Activated T-helper 1 cell treated with anti-CD3 and anti-CD28 coated beads, Interleukin-12 subunit alpha, Interleukin-12 subunit beta, Interleukin-2, Interleukin-4 antibody, amounts not matched to agents 30 ng/mL and 10 ng/mL and 1 ng/mL, durations not matched to agents 14 hours and 24 hours and 36 hours (primary cell): ENCODE data around the gene PRDX5. TPM values are rescaled to one million over a fixed set of nuclear protein-coding genes. Genes with fewer than 3 reads are reported as not detected.
"Not testable (repeated sequence)": the region's sequence is repeated elsewhere in the genome, so short reads cannot be mapped to it uniquely, and the experiment has no call there.

Experiments used
- DNase-seq: peaks from one replicate; pipeline ENCODE4 v3.0.0; 2021; ENCODE audit warnings: low spot score
- H3K27ac Mint-ChIP-seq: one replicate; pipeline ENCODE4 v1.8.0; 2021; ENCODE audit warnings: mild to moderate bottlenecking, mixed read lengths
- H3K27me3 Mint-ChIP-seq: one replicate; pipeline ENCODE4 v1.8.0; 2022; ENCODE audit warnings: mild to moderate bottlenecking, moderate library complexity, mixed read lengths; ENCODE audit not compliant: insufficient read depth
- H3K36me3 Mint-ChIP-seq: one replicate; pipeline ENCODE4 v1.8.0; 2021; ENCODE audit warnings: low read depth, mixed read lengths
- H3K4me1 Mint-ChIP-seq: one replicate; pipeline ENCODE4 v1.8.0; 2021; ENCODE audit warnings: low read depth, mixed read lengths
- H3K4me3 Mint-ChIP-seq: one replicate; pipeline ENCODE4 v1.8.0; 2021; ENCODE audit warnings: mild to moderate bottlenecking, moderate library complexity, mixed read lengths
- H3K9me3 Mint-ChIP-seq: one replicate; pipeline ENCODE4 v1.8.0; 2021; ENCODE audit warnings: mixed read lengths
- intact Hi-C: fragments of 100-400 bp; cut with micrococcal nuclease; formaldehyde crosslinking; loops from one replicate; pipeline ENCODE4 v1.15.1; 2024
- total RNA-seq: library from RNA; stranded (reverse); gene quantifications from 2 replicates; pipeline ENCODE4 v1.2.3, GENCODE V29; 2022

Gene PRDX5
- total RNA-seq, 1 donor from 2014 or later: 100 TPM

- peak within 1 kb of the TSS; percentile 92 for H3K4me3 Mint-ChIP-seq
- peak; percentile 99 for DNase-seq
- peaks cover 14% of the 10 kb centered on the region for H3K27me3 Mint-ChIP-seq
- peaks cover 8% of the 10 kb centered on the region for H3K36me3 Mint-ChIP-seq
- intact Hi-C loops: loop anchor here (1.0 to 2.0 kb wide), 12 partner anchors 12 to 467 kb away; partner anchors contain the start of genes CCDC88B, DNAJC4, FKBP2 and GPR137
- peak within 1 kb of the TSS; percentile 98 for H3K27ac Mint-ChIP-seq
- peaks cover 18% of the 10 kb centered on the region for H3K4me1 Mint-ChIP-seq
- no peaks in the 10 kb centered on the region for H3K9me3 Mint-ChIP-seq
These were observed 12.7 kb upstream of the PRDX5 start, which contains the start of gene ESRRA for GRCh38 chr11:64305075-64305690. ESRRA (plus strand) TSS chr11:64305524; CDS start chr11:64307180, 1,656 bp downstream.

- H3K4me1 Mint-ChIP-seq: peaks cover 12% of the 10 kb centered on the region
- H3K27me3 Mint-ChIP-seq: peaks cover 7% of the 10 kb centered on the region
- H3K27ac Mint-ChIP-seq: peak overlapping the region; percentile 84
These were observed 12.0 kb upstream of the PRDX5 start for GRCh38 chr11:64305691-64306562.

DNA sequence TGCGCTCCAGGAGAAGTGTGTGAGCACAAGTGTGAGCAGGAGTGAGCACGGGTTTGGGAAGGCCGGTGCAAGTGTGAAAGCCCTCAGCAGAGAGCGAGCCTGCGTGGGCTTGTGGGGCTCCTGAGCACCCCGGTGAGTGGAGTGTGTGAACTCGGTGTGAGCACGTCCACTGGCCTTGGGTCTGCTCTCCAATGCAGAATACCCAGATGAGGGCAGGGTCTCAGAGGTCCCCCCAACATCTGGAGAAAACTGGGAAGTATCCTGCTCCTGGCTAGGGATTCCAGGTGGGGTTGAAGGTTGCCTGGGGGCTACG, 11.4 kb upstream of the PRDX5 start:
- Mint-ChIP-seq H3K27me3 (peaks cover 5% of the 10 kb centered on the region), H3K9me3 (no peaks in the 10 kb centered on the region), H3K4me1 (peaks cover 12% of the 10 kb centered on the region), H3K4me3 (peak overlapping the region; percentile 92), H3K36me3 (peaks cover 8% of the 10 kb centered on the region), H3K27ac (peak overlapping the region; percentile 84)
- intact Hi-C loops: no loop called here
- DNase-seq: no peak

More at GRCh38 chr11:64305691-64306562, 12.0 kb upstream of the PRDX5 start:
- peaks cover 8% of the 10 kb centered on the region for H3K36me3 Mint-ChIP-seq
- no peaks in the 10 kb centered on the region for H3K9me3 Mint-ChIP-seq
- intact Hi-C loops: loop anchor here (1.0 to 2.0 kb wide), 12 partner anchors 11 to 468 kb away; partner anchors contain the start of genes CCDC88B, DNAJC4, FKBP2 and GPR137
- DNase-seq: peak; percentile 69
- H3K4me3 Mint-ChIP-seq: peak overlapping the region; percentile 92

GRCh38 chr11:64306876-64307622, 10.9 kb upstream of the PRDX5 start:
- H3K4me1 Mint-ChIP-seq: peaks cover 12% of the 10 kb centered on the region
- peaks cover 8% of the 10 kb centered on the region for H3K36me3 Mint-ChIP-seq
- H3K4me3 Mint-ChIP-seq: peak overlapping the region; percentile 92
- no peaks in the 10 kb centered on the region for H3K9me3 Mint-ChIP-seq
- H3K27me3 Mint-ChIP-seq: peaks cover under 1% of the 10 kb centered on the region
- no peak for DNase-seq
- intact Hi-C loops: no loop called here
- H3K27ac Mint-ChIP-seq: no peak overlapping the region

DNA sequence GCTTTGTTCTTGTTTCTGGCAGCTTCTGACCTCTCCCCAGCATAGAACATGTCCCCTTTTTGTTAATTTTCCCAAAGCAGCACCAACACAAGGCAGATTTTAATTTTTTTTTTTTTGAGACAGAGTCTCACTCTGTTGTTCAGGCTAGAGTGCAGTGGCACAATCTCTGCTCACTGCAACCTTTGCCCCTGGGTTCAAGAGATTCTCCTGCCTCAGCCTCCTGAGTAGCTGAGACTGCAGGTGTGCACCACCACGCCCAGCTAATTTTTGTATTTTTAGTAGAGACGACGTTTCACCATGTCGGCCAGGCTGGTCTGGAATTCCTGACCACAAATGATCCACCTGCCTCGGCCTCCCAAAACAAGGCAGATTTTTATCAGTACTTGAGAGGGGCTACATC, 10.1 kb upstream of the PRDX5 start:
- H3K27me3 Mint-ChIP-seq, H3K9me3 Mint-ChIP-seq, DNase-seq, intact Hi-C loops: not testable (repeated sequence)
- H3K27ac Mint-ChIP-seq: peak overlapping the region; percentile 15
- peak overlapping the region; percentile 92 for H3K4me3 Mint-ChIP-seq
- peaks cover 12% of the 10 kb centered on the region for H3K4me1 Mint-ChIP-seq
- peaks cover 11% of the 10 kb centered on the region for H3K36me3 Mint-ChIP-seq

DNA sequence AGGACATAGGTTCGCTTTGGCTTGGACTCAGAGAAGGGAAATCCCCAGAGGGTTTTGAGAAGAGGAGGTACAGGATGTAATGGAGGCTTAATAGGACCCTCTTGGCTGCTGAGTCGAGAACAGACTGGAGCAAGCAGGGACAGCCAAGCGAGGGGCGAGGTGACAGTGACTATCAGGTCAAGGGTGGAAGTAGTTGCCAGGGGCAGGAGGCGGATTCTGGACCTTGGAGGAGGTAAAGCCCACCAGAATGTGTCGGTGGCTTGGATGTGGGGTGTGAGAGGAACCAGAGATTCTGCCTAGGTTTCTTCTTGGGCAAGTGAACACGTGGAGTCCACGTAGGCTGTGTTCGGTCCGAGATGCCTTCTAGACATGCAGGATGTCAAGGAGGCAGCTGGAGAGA, 5.0 kb upstream of the PRDX5 start:
- intact Hi-C loops: no loop called here
- DNase-seq: no peak
- H3K27me3 Mint-ChIP-seq: no peaks in the 10 kb centered on the region
- H3K4me3 Mint-ChIP-seq: no peak overlapping the region
- peaks cover 12% of the 10 kb centered on the region for H3K4me1 Mint-ChIP-seq
- H3K9me3 Mint-ChIP-seq: no peaks in the 10 kb centered on the region
- peaks cover 21% of the 10 kb centered on the region for H3K36me3 Mint-ChIP-seq
- H3K27ac Mint-ChIP-seq: peak overlapping the region; percentile 42

- Mint-ChIP-seq H3K27me3 (no peaks in the 10 kb centered on the region), H3K9me3 (no peaks in the 10 kb centered on the region), H3K27ac (no peak overlapping the region), H3K4me3 (no peak overlapping the region), H3K4me1 (peaks cover 12% of the 10 kb centered on the region), H3K36me3 (peaks cover 21% of the 10 kb centered on the region)
- intact Hi-C loops: no loop called here
- DNase-seq: no peak
These were observed 4.3 kb upstream of the PRDX5 start for GRCh38 chr11:64313491-64314145.

DNA sequence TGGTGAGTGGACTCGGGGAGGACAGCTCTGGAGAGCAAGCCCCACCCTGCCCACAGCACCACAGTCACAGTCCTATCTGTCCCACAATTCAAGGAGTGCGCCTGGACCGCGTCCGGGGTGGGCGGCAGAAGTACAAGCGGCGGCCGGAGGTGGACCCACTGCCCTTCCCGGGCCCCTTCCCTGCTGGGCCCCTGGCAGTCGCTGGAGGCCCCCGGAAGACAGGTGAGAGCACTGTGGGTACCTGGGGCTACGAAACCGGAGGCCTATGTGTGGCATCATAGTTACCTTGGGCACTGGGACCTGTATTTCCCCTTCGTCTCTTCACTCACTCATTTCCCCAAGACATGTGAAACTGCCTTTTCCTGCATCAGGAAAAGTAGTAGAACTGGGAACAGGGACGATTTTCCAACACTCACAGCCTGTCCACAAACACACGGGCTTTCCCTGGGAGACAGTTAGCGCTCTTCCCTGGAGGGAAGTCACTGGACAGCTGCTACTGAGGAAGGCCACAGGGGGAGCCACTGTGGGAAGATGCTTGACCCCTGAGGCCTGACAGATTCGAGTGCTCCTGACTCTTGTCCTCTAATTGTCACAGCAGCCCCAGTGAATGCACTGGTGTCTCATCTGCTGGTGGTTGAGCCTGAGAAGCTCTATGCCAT, 3.6 kb upstream of the PRDX5 start:
- no peak overlapping the region for H3K27ac Mint-ChIP-seq

DNA sequence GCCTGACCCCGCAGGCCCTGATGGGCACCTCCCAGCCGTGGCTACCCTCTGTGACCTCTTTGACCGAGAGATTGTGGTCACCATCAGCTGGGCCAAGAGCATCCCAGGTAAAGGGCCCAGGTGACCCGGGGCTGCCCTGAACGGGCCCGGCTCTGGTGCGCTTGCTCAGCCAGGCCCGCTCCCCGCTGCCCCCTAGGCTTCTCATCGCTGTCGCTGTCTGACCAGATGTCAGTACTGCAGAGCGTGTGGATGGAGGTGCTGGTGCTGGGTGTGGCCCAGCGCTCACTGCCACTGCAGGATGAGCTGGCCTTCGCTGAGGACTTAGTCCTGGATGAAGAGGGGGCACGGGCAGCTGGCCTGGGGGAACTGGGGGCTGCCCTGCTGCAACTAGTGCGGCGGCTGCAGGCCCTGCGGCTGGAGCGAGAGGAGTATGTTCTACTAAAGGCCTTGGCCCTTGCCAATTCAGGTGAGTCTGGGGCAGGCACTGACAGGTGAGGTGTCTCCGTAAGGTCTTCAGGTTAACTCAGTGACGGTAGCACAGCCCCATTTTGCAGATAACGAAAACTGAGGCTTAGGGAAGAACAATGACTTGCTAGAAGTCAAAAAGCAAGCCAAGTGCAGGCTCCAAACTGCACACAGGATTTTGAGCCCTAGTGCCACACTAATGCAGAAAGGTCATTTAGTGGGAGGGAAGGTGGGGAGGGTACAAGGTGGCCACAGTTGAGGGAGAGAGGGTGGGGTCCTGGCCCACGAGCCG, 2.9 kb upstream of the PRDX5 start:
- intact Hi-C loops: loop anchor here (5.0 kb wide), 1 partner anchor 328 kb away; the partner anchor contains the start of gene OTUB1
- H3K36me3 Mint-ChIP-seq: peaks cover 21% of the 10 kb centered on the region
- H3K4me1 Mint-ChIP-seq: peaks cover 24% of the 10 kb centered on the region
- DNase-seq: no peak
- H3K27ac Mint-ChIP-seq: no peak overlapping the region
- peak overlapping the region; percentile 45 for H3K4me3 Mint-ChIP-seq
- H3K9me3 Mint-ChIP-seq: no peaks in the 10 kb centered on the region
- H3K27me3 Mint-ChIP-seq: no peaks in the 10 kb centered on the region

More for the DNA sequence above, 3.6 kb upstream of the PRDX5 start:
- H3K4me3 Mint-ChIP-seq: no peak overlapping the region
- intact Hi-C loops: no loop called here
- no peaks in the 10 kb centered on the region for H3K27me3 Mint-ChIP-seq
- peaks cover 17% of the 10 kb centered on the region for H3K4me1 Mint-ChIP-seq
- peaks cover 21% of the 10 kb centered on the region for H3K36me3 Mint-ChIP-seq
- no peaks in the 10 kb centered on the region for H3K9me3 Mint-ChIP-seq
- DNase-seq: no peak

GRCh38 chr11:64315667-64316526, 2.0 kb upstream of the PRDX5 start:
- intact Hi-C loops: loop anchor here (5.0 kb wide), 1 partner anchor 329 kb away; the partner anchor contains the start of gene OTUB1
- not testable (repeated sequence) for DNase-seq, H3K9me3 Mint-ChIP-seq, H3K27me3 Mint-ChIP-seq
- H3K36me3 Mint-ChIP-seq: peaks cover 25% of the 10 kb centered on the region
- H3K4me1 Mint-ChIP-seq: peaks cover 30% of the 10 kb centered on the region
- peak overlapping the region; percentile 94 for H3K4me3 Mint-ChIP-seq
- H3K27ac Mint-ChIP-seq: peak overlapping the region; percentile 100
